NB4 (cell line): ENCODE results near the gene XXYLT1.

Source experiments
- MYC ChIP-seq: IDR thresholded peaks from 2 replicates; pipeline ENCODE4 v1.6.1; 2011; ENCODE audit warnings: low read depth, low read length
- POLR2A ChIP-seq: IDR thresholded peaks from 2 replicates; pipeline ENCODE4 v1.6.1; 2011; ENCODE audit warnings: mild to moderate bottlenecking; ENCODE audit not compliant: insufficient read length; ENCODE audit errors: extremely low read depth
- TF ChIP-seq, protein P1 (sequence below): IDR thresholded peaks from one replicate; pipeline ENCODE4 v1.5.1; 2012; ENCODE audit warnings: low read depth, low read length
- TF ChIP-seq, protein P2 (sequence below): IDR thresholded peaks from 2 replicates; pipeline ENCODE4 v1.6.1; 2011; ENCODE audit warnings: low read depth, low read length

DNA sequence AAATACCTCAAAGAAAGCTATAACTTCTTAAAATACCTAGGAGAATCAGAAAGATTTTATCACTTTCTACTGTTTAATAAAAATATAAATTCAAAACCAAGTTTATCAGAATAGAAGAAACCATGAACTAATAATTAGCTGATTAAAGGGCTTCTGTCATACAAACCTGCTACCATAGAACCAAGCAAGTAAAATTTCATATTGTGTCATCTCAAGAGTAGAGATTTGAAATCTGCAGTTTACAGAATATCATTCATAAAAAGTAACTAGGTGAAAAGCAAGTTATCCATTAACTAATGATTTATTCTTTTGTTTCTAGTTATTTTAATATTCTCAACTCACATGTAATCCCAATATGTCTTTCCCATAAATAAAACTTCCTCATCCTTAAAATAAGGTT lies 36.8 kb upstream of the XXYLT1 start:
- TF ChIP-seq, protein P1, sequence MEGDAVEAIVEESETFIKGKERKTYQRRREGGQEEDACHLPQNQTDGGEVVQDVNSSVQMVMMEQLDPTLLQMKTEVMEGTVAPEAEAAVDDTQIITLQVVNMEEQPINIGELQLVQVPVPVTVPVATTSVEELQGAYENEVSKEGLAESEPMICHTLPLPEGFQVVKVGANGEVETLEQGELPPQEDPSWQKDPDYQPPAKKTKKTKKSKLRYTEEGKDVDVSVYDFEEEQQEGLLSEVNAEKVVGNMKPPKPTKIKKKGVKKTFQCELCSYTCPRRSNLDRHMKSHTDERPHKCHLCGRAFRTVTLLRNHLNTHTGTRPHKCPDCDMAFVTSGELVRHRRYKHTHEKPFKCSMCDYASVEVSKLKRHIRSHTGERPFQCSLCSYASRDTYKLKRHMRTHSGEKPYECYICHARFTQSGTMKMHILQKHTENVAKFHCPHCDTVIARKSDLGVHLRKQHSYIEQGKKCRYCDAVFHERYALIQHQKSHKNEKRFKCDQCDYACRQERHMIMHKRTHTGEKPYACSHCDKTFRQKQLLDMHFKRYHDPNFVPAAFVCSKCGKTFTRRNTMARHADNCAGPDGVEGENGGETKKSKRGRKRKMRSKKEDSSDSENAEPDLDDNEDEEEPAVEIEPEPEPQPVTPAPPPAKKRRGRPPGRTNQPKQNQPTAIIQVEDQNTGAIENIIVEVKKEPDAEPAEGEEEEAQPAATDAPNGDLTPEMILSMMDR: no peak
- no peak for TF ChIP-seq POLR2A
- no peak for TF ChIP-seq MYC
- TF ChIP-seq, protein P2, sequence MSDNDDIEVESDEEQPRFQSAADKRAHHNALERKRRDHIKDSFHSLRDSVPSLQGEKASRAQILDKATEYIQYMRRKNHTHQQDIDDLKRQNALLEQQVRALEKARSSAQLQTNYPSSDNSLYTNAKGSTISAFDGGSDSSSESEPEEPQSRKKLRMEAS: no peak
